ENCODE measurements around the gene CACNA1E. TPM values are rescaled to one million over a fixed set of nuclear protein-coding genes. Genes with fewer than 3 reads are reported as not detected.

CACNA1E gene
- total RNA-seq, 1 donor from 2014 or later: 0.08 TPM

DNA sequence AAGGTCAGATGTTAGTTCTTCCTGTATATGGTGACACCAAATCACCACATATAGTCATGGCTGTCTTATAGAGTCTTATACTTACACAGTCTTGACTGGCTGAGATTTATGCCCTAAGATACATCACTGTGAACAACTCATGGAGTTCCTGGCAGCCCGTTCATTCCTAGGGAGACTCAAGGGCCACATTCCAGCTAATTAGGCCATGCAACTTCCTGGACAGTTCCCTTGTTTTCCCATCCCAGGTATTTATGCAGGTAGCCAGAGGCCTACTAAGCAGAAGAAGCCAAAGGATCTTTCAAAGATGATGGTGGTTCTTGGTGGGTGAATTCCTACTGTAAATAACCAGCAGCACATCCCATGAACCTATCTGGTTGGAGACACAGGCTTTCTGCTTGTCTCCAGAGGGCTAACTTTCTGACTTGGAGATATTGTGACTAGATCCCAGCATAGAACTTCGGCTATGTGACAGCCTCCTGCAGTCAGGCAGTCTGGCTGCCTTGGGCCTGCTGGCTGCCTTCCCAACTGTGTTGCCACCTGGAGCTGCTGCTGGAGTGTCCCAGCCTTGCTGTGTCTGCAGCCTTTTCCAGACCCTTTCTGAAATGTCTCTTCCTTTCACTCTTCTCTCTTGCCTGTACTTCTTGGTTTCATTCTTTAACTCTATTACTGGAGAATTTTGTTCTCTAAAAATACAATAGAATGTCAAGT, 283.8 kb downstream of the CACNA1E start:
- TF ChIP-seq, protein P1, sequence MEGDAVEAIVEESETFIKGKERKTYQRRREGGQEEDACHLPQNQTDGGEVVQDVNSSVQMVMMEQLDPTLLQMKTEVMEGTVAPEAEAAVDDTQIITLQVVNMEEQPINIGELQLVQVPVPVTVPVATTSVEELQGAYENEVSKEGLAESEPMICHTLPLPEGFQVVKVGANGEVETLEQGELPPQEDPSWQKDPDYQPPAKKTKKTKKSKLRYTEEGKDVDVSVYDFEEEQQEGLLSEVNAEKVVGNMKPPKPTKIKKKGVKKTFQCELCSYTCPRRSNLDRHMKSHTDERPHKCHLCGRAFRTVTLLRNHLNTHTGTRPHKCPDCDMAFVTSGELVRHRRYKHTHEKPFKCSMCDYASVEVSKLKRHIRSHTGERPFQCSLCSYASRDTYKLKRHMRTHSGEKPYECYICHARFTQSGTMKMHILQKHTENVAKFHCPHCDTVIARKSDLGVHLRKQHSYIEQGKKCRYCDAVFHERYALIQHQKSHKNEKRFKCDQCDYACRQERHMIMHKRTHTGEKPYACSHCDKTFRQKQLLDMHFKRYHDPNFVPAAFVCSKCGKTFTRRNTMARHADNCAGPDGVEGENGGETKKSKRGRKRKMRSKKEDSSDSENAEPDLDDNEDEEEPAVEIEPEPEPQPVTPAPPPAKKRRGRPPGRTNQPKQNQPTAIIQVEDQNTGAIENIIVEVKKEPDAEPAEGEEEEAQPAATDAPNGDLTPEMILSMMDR (IDR thresholded peaks at IDR 0.05; ENCODE audit: insufficient read depth, low read length, poor library complexity, severe bottlenecking): no peak
- Histone ChIP-seq H3K27me3 (ENCODE audit: control insufficient read depth, insufficient read depth, low read length) (no peaks in the 10 kb centered on the region), H3K4me3 (ENCODE audit: low read depth, low read length) (no peak overlapping the region), H3K36me3 (ENCODE audit: control insufficient read depth, insufficient read depth, low read length) (no peaks in the 10 kb centered on the region)
- DNase-seq (ENCODE audit: low read depth): no peak

DNA sequence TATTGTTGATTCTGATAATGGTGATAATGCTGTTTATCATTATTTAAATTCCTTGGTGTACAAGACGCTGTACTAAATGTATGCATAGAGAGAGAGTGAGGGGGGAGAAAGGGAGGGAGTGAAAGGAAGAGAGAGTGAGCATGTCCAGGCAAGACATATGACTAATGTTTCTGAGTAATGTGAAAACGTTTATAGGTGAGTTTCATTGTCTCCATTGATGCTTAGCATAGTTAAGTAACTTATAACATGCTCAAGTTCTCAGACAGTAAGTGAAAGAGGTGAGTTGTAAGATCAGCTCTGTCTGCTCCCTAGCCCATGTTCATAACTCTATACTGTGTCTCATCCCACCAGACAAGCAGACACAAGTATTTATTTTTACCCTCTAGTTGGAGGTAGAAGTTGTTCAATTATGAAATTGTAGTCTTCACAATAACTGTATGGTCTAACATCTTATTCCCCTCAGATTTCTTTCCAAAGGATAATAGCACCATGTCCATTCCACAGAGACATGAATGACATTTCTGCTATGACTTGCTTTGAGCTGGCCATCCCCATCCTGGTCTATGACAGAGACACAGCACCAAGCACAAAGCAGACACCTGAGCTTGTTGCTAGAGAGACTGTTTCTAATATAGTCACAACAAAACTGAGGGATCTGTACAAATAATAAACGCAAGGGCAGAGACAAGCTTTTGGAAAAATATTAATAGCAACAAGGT, 285.1 kb downstream of the CACNA1E start:
- Histone ChIP-seq H3K27me3 (ENCODE audit: control insufficient read depth, insufficient read depth, low read length) (no peaks in the 10 kb centered on the region), H3K36me3 (ENCODE audit: control insufficient read depth, insufficient read depth, low read length) (no peaks in the 10 kb centered on the region), H3K4me3 (ENCODE audit: low read depth, low read length) (no peak overlapping the region)
- peak; percentile 56 for DNase-seq (ENCODE audit: low read depth)
- TF ChIP-seq, protein P1 (IDR thresholded peaks at IDR 0.05; ENCODE audit: insufficient read depth, low read length, poor library complexity, severe bottlenecking): no peak

DNA sequence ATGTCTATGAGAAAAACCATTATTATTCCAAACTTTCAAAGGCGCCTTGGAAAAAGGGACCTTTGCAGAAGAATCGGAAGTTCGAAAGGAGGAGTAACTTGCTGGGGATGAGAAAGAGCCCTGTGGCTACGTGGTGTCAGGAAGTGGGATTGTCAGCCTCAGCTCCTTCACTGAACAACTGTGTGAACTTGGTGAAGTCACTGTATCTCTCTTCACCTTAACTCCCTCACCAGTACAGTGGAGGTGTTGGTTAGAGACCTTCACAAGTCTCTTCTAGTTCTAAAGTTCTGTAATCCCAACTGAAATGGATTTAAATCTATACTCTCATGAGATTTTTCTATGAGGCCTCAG, 285.6 kb downstream of the CACNA1E start:
- TF ChIP-seq, protein P1 (IDR thresholded peaks at IDR 0.05; ENCODE audit: insufficient read depth, low read length, poor library complexity, severe bottlenecking): no peak
- Histone ChIP-seq H3K27me3 (ENCODE audit: control insufficient read depth, insufficient read depth, low read length) (no peaks in the 10 kb centered on the region), H3K36me3 (ENCODE audit: control insufficient read depth, insufficient read depth, low read length) (no peaks in the 10 kb centered on the region), H3K4me3 (ENCODE audit: low read depth, low read length) (no peak overlapping the region)
- no peak for DNase-seq (ENCODE audit: low read depth)

DNA sequence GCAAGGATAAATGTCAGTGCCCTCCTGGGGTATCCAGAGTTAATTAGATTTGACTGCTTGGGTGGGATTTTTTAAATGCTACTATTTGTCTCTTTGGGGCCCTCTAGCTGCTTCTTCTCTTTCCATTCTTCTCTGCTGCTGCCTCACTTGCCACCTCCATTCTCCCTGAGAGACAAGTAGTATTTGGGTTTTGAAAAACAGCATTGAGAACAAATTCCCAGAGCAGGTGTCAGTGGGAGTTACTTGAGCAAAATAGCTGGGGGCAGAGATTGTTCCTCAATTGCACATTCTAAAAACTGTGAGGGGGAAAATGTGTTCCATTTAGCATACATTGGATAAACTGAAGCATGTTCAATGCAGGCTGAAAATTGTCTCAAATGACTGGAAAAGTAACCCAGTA, 286.5 kb downstream of the CACNA1E start:
- Histone ChIP-seq H3K36me3 (ENCODE audit: control insufficient read depth, insufficient read depth, low read length) (no peaks in the 10 kb centered on the region), H3K27me3 (ENCODE audit: control insufficient read depth, insufficient read depth, low read length) (no peaks in the 10 kb centered on the region), H3K4me3 (ENCODE audit: low read depth, low read length) (no peak overlapping the region)
- DNase-seq (ENCODE audit: low read depth): no peak
- TF ChIP-seq, protein P1 (IDR thresholded peaks at IDR 0.05; ENCODE audit: insufficient read depth, low read length, poor library complexity, severe bottlenecking): no peak

DNA sequence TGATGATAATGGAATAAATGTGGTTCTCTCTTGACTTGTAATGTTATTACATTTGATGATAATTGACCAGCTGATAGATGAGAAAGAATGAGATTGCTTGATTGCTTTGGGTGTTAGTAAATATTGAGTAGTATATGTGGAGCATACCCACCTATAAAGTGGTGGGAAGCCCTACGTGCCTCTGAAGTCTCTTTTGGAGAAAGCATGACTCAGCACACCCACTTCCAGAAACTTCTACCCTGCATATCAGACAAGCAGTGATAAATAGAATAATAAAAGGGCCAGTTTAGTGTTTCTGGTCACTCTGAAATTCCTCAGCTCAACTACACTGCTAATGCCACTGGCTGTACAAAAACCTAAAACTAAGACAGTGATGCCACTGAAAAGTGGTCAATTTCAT, 289.4 kb downstream of the CACNA1E start:
- no peaks in the 10 kb centered on the region for H3K27me3 ChIP-seq (ENCODE audit: control insufficient read depth, insufficient read depth, low read length)
- TF ChIP-seq, protein P1 (IDR thresholded peaks at IDR 0.05; ENCODE audit: insufficient read depth, low read length, poor library complexity, severe bottlenecking): no peak
- DNase-seq (ENCODE audit: low read depth): no peak
- H3K36me3 ChIP-seq (ENCODE audit: control insufficient read depth, insufficient read depth, low read length): no peaks in the 10 kb centered on the region
- no peak overlapping the region for H3K4me3 ChIP-seq (ENCODE audit: low read depth, low read length)
